Measurements from ENCODE around the gene WEE2. TPM values are rescaled to one million over a fixed set of nuclear protein-coding genes. Genes with fewer than 3 reads are reported as not detected.

Gene WEE2
- total and polyA plus RNA-seq, 8 donors, result 0.23 to 0.64 (median 0.44) TPM; not detected in 2

- no peak overlapping the region for H3K4me3 ChIP-seq
- DNase-seq (no peak), ATAC-seq (no peak)
- peaks cover 0 to 11% of the 10 kb centered on the region in 2 donors for H3K4me1 ChIP-seq
- intact Hi-C loops (cut with DNase I), result no loop called here
- no peak overlapping the region for H3K27ac ChIP-seq
- H3K36me3 ChIP-seq, result no peaks in the 10 kb centered on the region
- no peaks in the 10 kb centered on the region for H3K9me3 ChIP-seq
- no peak for TF ChIP-seq CTCF (IDR thresholded peaks at IDR 0.05)
- no peaks in the 10 kb centered on the region for H3K27me3 ChIP-seq
Measured at GRCh38 chr7:141691540-141691939, 16.6 kb upstream of the WEE2 start.

GRCh38 chr7:141691961-141692360 is 16.2 kb upstream of the WEE2 start:
- Histone ChIP-seq H3K27ac (no peak overlapping the region), H3K4me3 (no peak overlapping the region), H3K27me3 (no peaks in the 10 kb centered on the region), H3K4me1 (peaks cover 0 to 14% of the 10 kb centered on the region in 2 donors), H3K36me3 (no peaks in the 10 kb centered on the region), H3K9me3 (no peaks in the 10 kb centered on the region)
- no peak for TF ChIP-seq CTCF (IDR thresholded peaks at IDR 0.05)
- intact Hi-C loops (cut with DNase I), result no loop called here
- DNase-seq (no peak), ATAC-seq (no peak)

GRCh38 chr7:141693082-141693481 is 15.1 kb upstream of the WEE2 start:
- TF ChIP-seq CTCF (IDR thresholded peaks at IDR 0.05), result no peak
- intact Hi-C loops (cut with DNase I), result no loop called here
- H3K4me1 ChIP-seq, result peaks cover 0 to 25% of the 10 kb centered on the region in 2 donors
- H3K36me3 ChIP-seq, result no peaks in the 10 kb centered on the region
- no peak overlapping the region for H3K4me3 ChIP-seq
- no peak overlapping the region for H3K27ac ChIP-seq
- DNase-seq (no peak), ATAC-seq (no peak)
- no peaks in the 10 kb centered on the region for H3K9me3 ChIP-seq
- H3K27me3 ChIP-seq, result no peaks in the 10 kb centered on the region

- Histone ChIP-seq H3K27me3 (peaks cover 0 to 1% of the 10 kb centered on the region in 2 donors), H3K4me3 (no peak overlapping the region), H3K36me3 (no peaks in the 10 kb centered on the region), H3K27ac (peak overlapping the region in 1 of 2 donors; percentile 42), H3K9me3 (no peaks in the 10 kb centered on the region), H3K4me1 (peaks cover 0 to 50% of the 10 kb centered on the region in 2 donors)
- ATAC-seq (peak; percentile 47), DNase-seq (peak in 1 of 4 donors; percentile 31)
- TF ChIP-seq CTCF (IDR thresholded peaks at IDR 0.05), result no peak
- intact Hi-C loops (cut with DNase I), result no loop called here
Measured at GRCh38 chr7:141695803-141696289, 12.3 kb upstream of the WEE2 start.

- peak overlapping the region in 1 of 2 donors; percentile 42 for H3K27ac ChIP-seq
- intact Hi-C loops (cut with DNase I), result no loop called here
- no peak for TF ChIP-seq CTCF (IDR thresholded peaks at IDR 0.05)
- ATAC-seq (peak; percentile 32), DNase-seq (peak in 1 of 4 donors; percentile 38)
- H3K4me1 ChIP-seq, result peaks cover 0 to 51% of the 10 kb centered on the region in 2 donors
- H3K27me3 ChIP-seq, result peaks cover 0 to 4% of the 10 kb centered on the region in 2 donors
- no peak overlapping the region for H3K4me3 ChIP-seq
- no peaks in the 10 kb centered on the region for H3K9me3 ChIP-seq
- H3K36me3 ChIP-seq, result no peaks in the 10 kb centered on the region
Measured at GRCh38 chr7:141696348-141696747, 11.8 kb upstream of the WEE2 start.

Measured in left lung (tissue), 10 donors.